Measurements from ENCODE around the gene MISP3. TPM values are rescaled to one million over a fixed set of nuclear protein-coding genes. Genes with fewer than 3 reads are reported as not detected.

Gene MISP3
- total and polyA plus RNA-seq, 2 of the 8 experiments (the other 6 are each of a cell fraction or from before 2014, with no cell fraction given): 0.74 to 1.4 TPM

GRCh38 chr19:14081797-14082674 lies 9.4 kb downstream of the MISP3 start:
- Histone ChIP-seq H3K14ac (ENCODE audit: insufficient read length) (no peak overlapping the region), H4K91ac (replicated peaks; ENCODE audit: insufficient read length, low read length) (no peak overlapping the region), H2BK20ac (ENCODE audit: low read length) (no peak overlapping the region), H3K79me2 (ENCODE audit: control insufficient read depth in 1 of 2, insufficient read depth in 2 of 2, low read length in 2 of 2) (no peaks in the 10 kb centered on the region), H2BK15ac (ENCODE audit: low read length) (no peak overlapping the region), H4K20me1 (replicated peaks in 1 of 2; ENCODE audit: control insufficient read depth in 1 of 2, insufficient read depth in 2 of 2, low read length in 2 of 2) (peaks cover 0 to 2% of the 10 kb centered on the region in 2 experiments), H3K18ac (ENCODE audit: extremely low read depth, low read length) (no peak overlapping the region), H2AK5ac (ENCODE audit: low read depth, low read length) (no peak overlapping the region), H3K9me3 (ENCODE audit: insufficient read depth in 2 of 2, low read depth in 1 of 2, low read length in 1 of 2) (no peaks in the 10 kb centered on the region), H2BK5ac (ENCODE audit: low read depth, low read length) (no peak overlapping the region), H3K23me2 (ENCODE audit: low read depth, low read length) (peaks cover 4% of the 10 kb centered on the region; the same call in 1 of the 2 replicates), H3K9ac (replicated peaks in 1 of 4; ENCODE audit: extremely low read depth in 1 of 4, low read depth in 3 of 4, low read length in 3 of 4) (no peak overlapping the region; a peak in 1 of 7 replicates), H3K4me2 (ENCODE audit: insufficient read depth in 1 of 2, low read depth in 2 of 2, low read length in 2 of 2) (peak overlapping the region; percentile 72 to 78), H2AFZ (ENCODE audit: low read length) (no peak overlapping the region), H3K27ac (ENCODE audit: low read depth, low read length) (no peak overlapping the region), H3K4me3 (ENCODE audit: extremely low read depth in 1 of 4, insufficient read depth in 2 of 4, low read depth in 3 of 4, low read length in 4 of 4) (peak overlapping the region; percentile 35 to 76 (median 47)), H3K4me1 (replicated peaks in 1 of 4; ENCODE audit: control insufficient read depth in 3 of 4, insufficient read depth in 4 of 4, low read length in 3 of 4) (peaks cover 0 to 3% (median 0%) of the 10 kb centered on the region in 4 experiments; a peak in 1 of 7 replicates), H3K23ac (ENCODE audit: insufficient read length) (no peak overlapping the region), H3K56ac (replicated peaks; ENCODE audit: insufficient read length, low read depth, low read length) (no peak overlapping the region), H3K36me3 (ENCODE audit: control insufficient read depth in 2 of 4, insufficient read depth in 4 of 4, low read length in 3 of 4) (no peaks in the 10 kb centered on the region), H2BK120ac (replicated peaks; ENCODE audit: low read depth, low read length) (no peak overlapping the region), H3K27me3 (replicated peaks in 1 of 4; ENCODE audit: control insufficient read depth in 3 of 4, extremely low read depth in 1 of 4, insufficient read depth in 3 of 4, low read length in 3 of 4) (peaks cover 0 to 4% (median 0%) of the 10 kb centered on the region in 4 experiments; a peak in 3 of 7 replicates), H3K4ac (replicated peaks; ENCODE audit: insufficient read length, low read depth, low read length) (no peak overlapping the region), H3K79me1 (ENCODE audit: low read depth, low read length) (no peaks in the 10 kb centered on the region), H4K5ac (ENCODE audit: insufficient read length, low read depth, low read length) (no peak overlapping the region), H4K8ac (ENCODE audit: extremely low read depth, insufficient read depth, low read length) (no peak overlapping the region), H2BK12ac (ENCODE audit: low read depth, low read length) (no peak overlapping the region)
- DNase-seq (ENCODE audit: low read depth in 1 of 2, low spot score in 2 of 2): no peak
- POLR2A ChIA-PET (ENCODE audit: partially characterized antibody): interaction anchor here (0.9 to 2.1 kb wide), 5 partner anchors 10 to 307 kb away, joined by 3 to 6 read pairs (median 3); a partner anchor contains a TSS
- WGBS, 2 experiments (ENCODE audit: extremely low coverage in 1 of 2, insufficient coverage in 1 of 2, insufficient read length in 1 of 2, insufficient replicate concordance in 2 of 2, low coverage in 1 of 2, low lambda C conversion rate in 2 of 2, missing lambda C conversion rate in 1 of 2): 68% methylated on average over 14 of the region's 24 CpGs; no CpG with 5 or more reads in 1 of the 2 experiments
- CTCF ChIA-PET (ENCODE audit: partially characterized antibody): interaction anchor here (0.6 to 11.2 kb wide), 10 partner anchors 10 to 267 kb away, joined by 3 to 75 read pairs (median 6); partner anchors contain the start of genes IL27RA, MISP3 and PALM3
- FAIRE-seq: no peak
- TF ChIP-seq ATF2 (IDR thresholded peaks at IDR 0.05; ENCODE audit: low read length) (no peak), SIN3A (conservative IDR thresholded peaks at IDR 0.05 in 1 of 2, IDR thresholded peaks at IDR 0.05 in 1 of 2; ENCODE audit: low read depth in 1 of 2, low read length in 2 of 2) (no peak), EGR1 (IDR thresholded peaks at IDR 0.05; ENCODE audit: borderline replicate concordance, low read depth, low read length) (no peak), RFX5 (IDR thresholded peaks at IDR 0.05; ENCODE audit: borderline replicate concordance, low read depth, low read length) (no peak), POLR2AphosphoS5 (IDR thresholded peaks at IDR 0.05; ENCODE audit: low read depth, low read length) (no peak), SUZ12 (IDR thresholded peaks at IDR 0.05; ENCODE audit: low read length) (no peak), TAF7 (optimal IDR thresholded peaks at IDR 0.05; ENCODE audit: borderline replicate concordance, low read depth, low read length) (no peak), CHD1 (IDR thresholded peaks at IDR 0.05; ENCODE audit: low read depth, low read length) (no peak), RAD21 (IDR thresholded peaks at IDR 0.05 in 1 of 2, conservative IDR thresholded peaks at IDR 0.05 in 1 of 2; ENCODE audit: low read depth in 2 of 2, low read length in 2 of 2) (no peak)
